Breast epithelium (tissue), 4 donors: ENCODE results near the gene LGALS3BP. TPM values are rescaled to one million over a fixed set of nuclear protein-coding genes. Genes with fewer than 3 reads are reported as not detected.
A peak's percentile ranks its signal among the peaks of the same experiment; 100 is the strongest.

Experiments
- DNase-seq, 2 donors: peaks; one replicate each; pipeline ENCODE4 v3.0.0-alpha.2; 2019; ENCODE audit warnings: low spot score in 2 of 2
- H3K27ac ChIP-seq, 2 donors: fragments of 200-600 bp; sonication (generic) in 1 of 2; one replicate each; pipeline ENCODE4 v1.5.1; 2016 to 2019; ENCODE audit warnings: mild to moderate bottlenecking in 1 of 2
- H3K27me3 ChIP-seq, 2 donors: fragments of 200-600 bp; sonication (generic) in 1 of 2; one replicate each; pipeline versions ENCODE4 v1.5.1 to v1.6.0; 2017 to 2019; ENCODE audit warnings: control low read depth in 1 of 2, mild to moderate bottlenecking in 1 of 2
- H3K36me3 ChIP-seq: fragments of 200-600 bp; one replicate; pipeline ENCODE4 v1.5.1; 2019
- H3K4me1 ChIP-seq, 2 donors: fragments of 200-600 bp; sonication (generic); one replicate each; pipeline ENCODE4 v1.5.1; 2016 to 2019; ENCODE audit warnings: control low read depth in 1 of 2
- H3K4me3 ChIP-seq, 3 donors: fragments of 200-600 bp; sonication (generic); 1 replicate in 2 of 3; 2 replicates in 1 of 3; pipeline ENCODE4 v1.5.1; 2016 to 2019; ENCODE audit warnings: mild to moderate bottlenecking in 3 of 3, moderate library complexity in 2 of 3
- H3K9me3 ChIP-seq, 2 donors: fragments of 200-600 bp; sonication (generic) in 1 of 2; one replicate each; pipeline ENCODE4 v1.5.1; 2016 to 2019; ENCODE audit warnings: control low read depth in 1 of 2
- CTCF ChIP-seq, 3 donors: fragments of 450-650 bp; IDR thresholded peaks; one replicate each; pipeline ENCODE4 v1.5.1; 2016 to 2017; ENCODE audit warnings: antibody characterized with exemption in 3 of 3, mild to moderate bottlenecking in 3 of 3, moderate library complexity in 3 of 3
- POLR2A ChIP-seq: fragments of 450-650 bp; IDR thresholded peaks from one replicate; pipeline ENCODE4 v1.6.1; 2016; ENCODE audit warnings: antibody characterized with exemption, mild to moderate bottlenecking, moderate library complexity
- POLR2AphosphoS5 ChIP-seq, 3 donors: sonication (generic); formaldehyde crosslinking; IDR thresholded peaks; one replicate each; pipeline ENCODE4 v1.6.1; 2017; ENCODE audit warnings: antibody characterized with exemption in 3 of 3
- intact Hi-C: fragments of 100-400 bp; cut with DNase I; formaldehyde crosslinking; loops from one replicate; pipeline ENCODE4 v1.15.1; 2023; ENCODE audit warnings: low total_unique reads
- total RNA-seq, 3 donors: library from RNA; depleted of rRNA; stranded (reverse); fragments of >200 nt; gene quantifications; one replicate each; pipeline ENCODE4 v1.1.0, GENCODE V29; 2016

The LGALS3BP gene
- total RNA-seq, 3 donors from 2014 or later, result 192 to 532 (median 206) TPM

- peak overlapping the region in 1 of 2 donors; percentile 76 for H3K27ac ChIP-seq
- DNase-seq, result peak; percentile 60 to 79
- TF ChIP-seq CTCF (IDR thresholded peaks at IDR 0.05) (peak; percentile 81 to 91 (median 83)), POLR2AphosphoS5 (IDR thresholded peaks at IDR 0.05) (peak in 1 of 3 donors; percentile 30), POLR2A (no peak)
These were observed 8.6 kb downstream of the LGALS3BP start for GRCh38 chr17:78970834-78971755.

GRCh38 chr17:78969865-78970264 is 9.9 kb downstream of the LGALS3BP start:
- H3K4me1 ChIP-seq, result peaks cover 0 to 3% of the 10 kb centered on the region in 2 donors
- H3K27ac ChIP-seq, result no peak overlapping the region
- H3K36me3 ChIP-seq, result no peaks in the 10 kb centered on the region
- H3K4me3 ChIP-seq, result no peak overlapping the region
- no peak for DNase-seq
- TF ChIP-seq CTCF (IDR thresholded peaks at IDR 0.05) (no peak), POLR2A (no peak), POLR2AphosphoS5 (IDR thresholded peaks at IDR 0.05) (no peak)
- H3K9me3 ChIP-seq, result no peaks in the 10 kb centered on the region
- H3K27me3 ChIP-seq, result no peaks in the 10 kb centered on the region
- intact Hi-C loops, result loop anchor here (10.0 kb wide), 1 partner anchor 105 kb away; no protein-coding TSS in a partner anchor

More at GRCh38 chr17:78970834-78971755, 8.6 kb downstream of the LGALS3BP start:
- H3K9me3 ChIP-seq, result no peaks in the 10 kb centered on the region
- no peaks in the 10 kb centered on the region for H3K36me3 ChIP-seq
- H3K4me3 ChIP-seq, result peak overlapping the region in 1 of 3 donors; percentile 27
- no peaks in the 10 kb centered on the region for H3K27me3 ChIP-seq
- intact Hi-C loops, result loop anchor here (10.0 kb wide), 1 partner anchor 106 kb away; no protein-coding TSS in a partner anchor
- peaks cover 0 to 3% of the 10 kb centered on the region in 2 donors for H3K4me1 ChIP-seq

- no peaks in the 10 kb centered on the region for H3K9me3 ChIP-seq
- intact Hi-C loops, result no loop called here
- peaks cover 0 to 3% of the 10 kb centered on the region in 2 donors for H3K4me1 ChIP-seq
- no peaks in the 10 kb centered on the region for H3K27me3 ChIP-seq
- no peak overlapping the region for H3K27ac ChIP-seq
- H3K36me3 ChIP-seq, result no peaks in the 10 kb centered on the region
- H3K4me3 ChIP-seq, result no peak overlapping the region
- DNase-seq, result no peak
- TF ChIP-seq POLR2AphosphoS5 (IDR thresholded peaks at IDR 0.05) (no peak), POLR2A (no peak), CTCF (IDR thresholded peaks at IDR 0.05) (no peak)
These were observed 11.9 kb downstream of the LGALS3BP start for GRCh38 chr17:78967782-78968362.

- peaks cover 0 to 3% of the 10 kb centered on the region in 2 donors for H3K4me1 ChIP-seq
- H3K36me3 ChIP-seq, result no peaks in the 10 kb centered on the region
- TF ChIP-seq CTCF (IDR thresholded peaks at IDR 0.05) (no peak), POLR2AphosphoS5 (IDR thresholded peaks at IDR 0.05) (no peak), POLR2A (no peak)
- H3K4me3 ChIP-seq, result no peak overlapping the region
- no peak for DNase-seq
- intact Hi-C loops, result no loop called here
- H3K27ac ChIP-seq, result no peak overlapping the region
- H3K27me3 ChIP-seq, result no peaks in the 10 kb centered on the region
- no peaks in the 10 kb centered on the region for H3K9me3 ChIP-seq
These were observed 12.7 kb downstream of the LGALS3BP start for GRCh38 chr17:78966910-78967600.
